Stimulated activated CD8-positive, alpha-beta memory T cell treated with anti-CD3 and anti-CD28 coated beads, Interleukin-2, amount 100 ng/mL, for 48 hours (primary cell): ENCODE data around the gene ZNF69.
A peak's percentile ranks its signal among the peaks of the same experiment; 100 is the strongest.
"Not testable (repeated sequence)": the region's sequence is repeated elsewhere in the genome, so short reads cannot be mapped to it uniquely, and the experiment has no call there.

ENCODE experiments used
- DNase-seq, 2 donors: peaks; one replicate each; pipeline ENCODE4 v3.0.0-alpha.2; 2020; ENCODE audit warnings: low read depth in 2 of 2

The ZNF69 gene

DNA sequence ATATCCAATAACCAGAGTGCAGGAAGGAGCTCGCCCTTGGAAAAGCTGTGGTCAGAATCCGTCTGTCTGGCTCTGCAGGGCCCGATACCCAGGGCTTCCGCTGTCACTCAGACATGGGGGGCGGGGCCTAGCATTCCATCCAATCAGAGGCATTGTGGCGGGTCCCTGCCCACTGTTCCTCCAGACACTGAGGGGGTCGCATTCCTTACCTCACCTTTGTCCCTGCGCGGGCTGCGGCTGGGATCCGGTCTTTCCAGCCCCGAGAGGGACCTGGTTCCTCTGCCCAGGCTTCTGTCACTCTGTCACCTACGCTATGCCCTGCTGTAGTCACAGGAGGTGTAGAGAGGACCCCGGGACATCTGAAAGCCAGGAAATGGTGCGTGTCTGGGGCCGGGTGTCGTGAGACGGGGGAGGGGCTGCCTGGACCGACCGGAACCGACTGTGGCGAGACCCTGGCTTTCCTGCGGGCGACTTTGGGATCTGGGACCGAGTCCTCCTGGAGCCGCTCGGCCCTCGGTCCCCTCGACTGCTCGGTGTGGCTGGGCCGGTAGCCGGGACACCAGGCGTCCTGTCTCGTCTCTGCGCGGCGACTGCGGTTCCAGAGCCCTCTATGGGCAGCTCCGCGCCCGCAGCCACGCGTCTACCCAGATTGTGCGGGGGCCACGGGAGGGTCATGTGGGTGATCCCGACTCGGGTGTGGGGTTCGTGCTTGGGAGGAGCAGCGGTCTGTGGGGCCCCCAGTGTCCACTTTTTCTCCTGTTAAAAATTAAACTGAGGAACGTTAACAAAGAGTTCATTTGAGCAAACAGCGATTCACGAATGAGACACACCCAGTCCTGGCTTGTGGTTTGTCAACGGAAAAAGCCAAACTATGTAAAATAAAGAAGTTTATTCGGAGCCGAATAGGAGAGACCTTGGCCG lies at the start of gene ZNF69:
TSS of gene ZNF69 (plus strand) at position 172 of the 921 bp plus-strand sequence. CDS start at position 314, 142 bp downstream.
- peak; percentile 37 to 60 for DNase-seq

- DNase-seq, result no peak
These were observed 43.9 kb upstream of the ZNF69 start for GRCh38 chr19:11843722-11844121.

GRCh38 chr19:11847615-11848014 lies 40.0 kb upstream of the ZNF69 start:
- DNase-seq, result not testable (repeated sequence)

- no peak for DNase-seq
These were observed 39.4 kb upstream of the ZNF69 start for GRCh38 chr19:11848200-11848593.

DNA sequence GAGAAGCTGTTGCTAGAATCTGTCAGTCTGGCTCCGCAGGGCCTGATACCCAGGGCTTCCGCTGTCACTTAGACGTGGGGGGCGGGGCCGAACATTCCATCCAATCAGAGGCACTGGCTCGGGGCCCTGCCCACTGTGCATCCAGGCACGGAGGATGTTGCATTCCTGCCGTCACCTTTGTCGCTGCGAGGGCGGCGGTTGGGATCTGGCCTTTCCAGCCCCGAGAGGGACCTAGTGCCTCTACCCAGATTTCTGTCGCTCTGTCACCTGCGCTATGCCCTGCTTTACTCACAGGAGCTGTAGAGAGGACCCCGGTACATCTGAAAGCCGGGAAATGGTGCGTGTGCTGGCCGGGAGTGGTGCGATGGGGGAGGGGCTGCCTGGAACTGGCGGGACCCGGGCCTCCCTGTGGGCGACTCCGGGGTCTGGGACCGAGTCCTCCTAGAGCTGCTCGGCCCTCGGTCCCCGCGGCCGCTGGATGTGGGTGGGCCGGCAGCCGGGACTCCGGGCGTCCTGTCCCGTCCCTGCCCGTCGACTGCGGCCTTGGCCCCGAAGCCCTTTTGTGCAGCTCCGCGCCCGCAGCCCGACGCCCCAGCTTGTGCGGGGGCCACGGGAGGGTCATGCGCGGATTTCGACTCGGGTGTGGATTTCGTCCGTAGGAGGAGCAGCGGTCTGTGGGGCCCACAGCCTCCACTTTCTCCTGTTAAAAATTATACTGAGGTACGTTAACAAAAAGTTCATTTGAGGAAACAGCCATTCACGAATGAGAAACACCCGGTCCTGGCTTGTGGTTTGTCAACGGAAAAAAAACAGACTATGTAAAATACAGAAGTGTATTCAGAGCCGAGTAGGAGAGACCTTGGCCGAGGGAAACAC lies 38.8 kb upstream of the ZNF69 start, which contains the start of gene ZNF439:
TSS of gene ZNF439 (plus strand) at position 133 of the 876 bp plus-strand sequence. CDS start at position 275, 142 bp downstream.
- peak; percentile 68 to 87 for DNase-seq

DNA sequence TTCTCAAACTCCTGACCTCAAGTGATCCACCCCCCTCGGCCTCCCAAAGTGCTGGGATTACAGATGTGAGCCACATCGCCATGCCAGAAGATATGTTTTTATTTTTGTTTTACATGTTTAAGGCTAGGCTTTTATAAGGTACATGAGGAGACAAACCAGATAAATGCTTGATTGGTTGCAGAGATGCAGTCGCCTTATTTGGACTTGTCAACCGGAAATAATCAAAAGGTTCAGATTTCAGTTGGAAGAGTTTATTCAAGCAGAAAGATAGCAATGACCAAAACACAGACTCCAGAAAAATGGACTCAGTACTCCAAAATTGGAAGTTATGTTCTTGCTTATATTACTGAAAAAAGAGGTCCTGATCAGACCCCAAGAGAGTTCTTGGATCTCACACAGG lies 37.3 kb upstream of the ZNF69 start:
- DNase-seq, result not testable (repeated sequence)

GRCh38 chr19:11853358-11853757 lies 34.2 kb upstream of the ZNF69 start:
- no peak for DNase-seq

DNA sequence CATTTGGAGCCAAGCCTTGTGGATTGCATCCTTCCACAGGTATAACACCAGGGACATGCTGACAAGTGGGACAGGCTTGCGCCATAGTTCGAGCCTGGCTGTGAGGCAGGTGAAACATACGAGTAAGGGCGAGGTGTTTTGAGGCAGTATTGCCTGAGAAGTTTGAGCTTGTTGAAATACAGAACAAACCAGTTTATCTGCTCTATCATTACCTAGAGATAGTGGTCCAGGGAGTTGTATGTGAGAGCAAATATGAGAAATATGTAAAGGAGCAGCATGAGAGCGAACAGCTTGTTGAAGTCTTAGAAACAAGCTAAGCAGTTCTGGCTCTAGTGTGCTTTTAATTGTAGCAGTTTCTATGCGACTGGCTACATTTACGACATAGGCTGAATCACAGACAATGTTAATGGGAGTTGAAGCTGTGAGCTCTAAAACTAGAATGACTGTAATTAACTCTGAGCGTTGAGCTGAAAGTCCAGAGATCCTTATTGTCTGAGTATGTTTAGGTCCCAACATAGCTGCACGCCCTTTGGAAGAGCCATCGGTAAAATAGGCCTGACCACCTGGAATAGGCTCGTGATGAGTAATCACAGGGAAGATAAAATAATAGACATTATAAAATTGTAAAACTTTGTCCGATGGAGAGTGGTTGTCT lies 30.9 kb upstream of the ZNF69 start:
- no peak for DNase-seq

DNA sequence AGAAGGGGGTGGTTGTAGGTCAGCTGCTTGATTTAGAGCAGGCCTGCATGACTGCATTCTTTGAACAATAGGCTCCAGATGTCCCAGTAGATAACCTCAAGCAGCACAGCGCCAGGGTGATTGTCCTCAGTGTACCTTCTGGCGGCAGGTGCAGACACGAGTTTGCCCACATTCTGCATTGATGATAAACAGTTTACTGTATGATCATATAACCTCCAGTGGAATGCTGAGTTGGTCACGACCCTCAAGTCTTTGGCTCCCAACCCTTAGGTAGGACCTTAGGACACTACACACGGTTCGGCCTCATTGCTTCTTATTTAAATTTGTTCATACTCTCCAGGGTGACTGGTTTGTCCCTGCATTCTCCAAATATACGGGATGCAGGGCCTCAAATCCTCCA lies 26.9 kb upstream of the ZNF69 start:
- no peak for DNase-seq

- no peak for DNase-seq
These were observed 26.3 kb upstream of the ZNF69 start for GRCh38 chr19:11861301-11861700.

- DNase-seq, result not testable (repeated sequence)
These were observed 19.8 kb upstream of the ZNF69 start for GRCh38 chr19:11867766-11868165.

GRCh38 chr19:11868188-11868587 lies 19.4 kb upstream of the ZNF69 start:
- DNase-seq, result no peak

GRCh38 chr19:11872624-11873023 lies 15.0 kb upstream of the ZNF69 start:
- no peak for DNase-seq

- DNase-seq, result no peak
These were observed 13.8 kb upstream of the ZNF69 start for GRCh38 chr19:11873762-11874161.

DNA sequence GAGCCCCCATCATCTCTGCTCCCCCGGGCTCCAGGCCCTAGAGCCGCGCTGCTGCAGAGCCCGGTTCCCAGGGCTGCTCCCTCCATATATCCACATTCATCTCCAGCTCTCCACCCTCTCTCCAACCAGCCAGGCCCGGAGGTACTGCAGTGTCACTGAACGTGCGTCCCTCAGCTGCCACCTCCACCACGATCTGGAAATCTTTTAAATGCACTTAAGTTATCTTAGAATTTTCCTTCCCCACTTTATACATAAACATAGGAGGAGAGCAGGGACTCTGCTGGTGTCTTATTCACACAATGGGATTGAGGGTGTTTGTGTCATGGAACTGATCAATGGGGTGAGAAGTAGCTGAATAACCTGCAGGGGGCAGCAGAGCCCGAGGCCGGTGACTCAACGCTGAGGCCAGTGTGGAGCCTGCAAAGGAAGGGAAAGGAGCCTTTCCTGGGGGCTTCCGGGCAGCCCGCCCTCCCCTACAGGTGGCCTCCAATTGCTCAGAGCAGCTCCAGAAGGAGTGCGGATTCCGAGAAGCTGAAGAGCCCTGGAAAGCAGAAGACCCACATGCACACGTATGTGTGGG lies 7.8 kb upstream of the ZNF69 start:
- peak; percentile 31 to 37 for DNase-seq

- DNase-seq, result no peak
These were observed 7.0 kb upstream of the ZNF69 start for GRCh38 chr19:11880598-11880997.

DNA sequence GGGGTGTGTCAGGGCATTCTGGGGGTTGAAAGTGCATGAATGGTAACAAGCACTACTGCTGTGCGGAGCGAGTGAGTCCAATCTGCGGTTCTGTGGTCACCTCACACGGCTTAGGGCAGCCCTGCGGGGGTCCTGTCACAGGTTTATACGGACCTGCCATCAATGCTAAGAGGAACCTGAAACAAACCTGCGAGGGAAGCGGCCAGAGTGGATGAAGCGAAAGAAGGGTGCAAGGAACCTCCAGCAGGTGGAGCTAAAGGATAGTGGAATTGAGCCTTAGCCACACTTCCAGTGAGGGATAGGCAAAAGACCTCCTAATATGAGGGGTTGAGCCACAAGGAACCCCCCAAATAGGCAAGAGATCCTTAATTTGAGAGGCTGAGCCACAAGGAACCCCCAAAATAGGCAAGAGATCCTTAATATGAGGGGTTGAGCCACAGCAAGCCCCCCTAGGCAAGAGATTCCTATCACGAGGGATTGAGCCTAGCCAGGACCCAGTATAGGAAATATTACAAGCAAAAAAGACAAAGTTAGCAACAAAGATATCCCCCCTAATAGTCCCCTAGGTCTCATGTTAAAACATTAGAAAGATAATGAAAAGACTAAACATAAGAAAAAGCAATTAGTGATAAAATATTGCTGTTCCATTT lies 6.3 kb upstream of the ZNF69 start:
- DNase-seq, result peak; percentile 19 to 39

- DNase-seq, result no peak
These were observed 5.0 kb upstream of the ZNF69 start for GRCh38 chr19:11882606-11883005.

DNA sequence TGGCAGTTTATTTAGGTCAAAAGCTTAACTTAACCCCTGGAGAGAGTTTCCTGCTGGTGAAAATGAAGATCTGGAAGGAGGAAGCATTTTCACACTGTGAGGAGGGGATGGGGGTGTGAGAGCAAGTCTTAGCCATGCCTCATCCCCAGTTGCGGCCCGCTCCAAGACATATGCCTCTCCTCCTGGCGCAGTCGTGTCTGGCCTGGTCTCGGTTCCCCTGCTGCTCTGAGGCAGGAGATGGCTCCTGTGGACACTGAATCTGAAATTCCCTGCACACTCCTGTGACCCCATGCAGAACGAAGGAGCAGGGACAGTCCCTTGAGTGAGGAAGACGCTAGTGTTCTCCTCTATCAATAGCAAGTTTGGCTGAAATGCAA lies 360 bp upstream of the ZNF69 start:
- DNase-seq, result no peak

GRCh38 chr19:11889901-11890300 lies 2.3 kb downstream of the ZNF69 start:
- not testable (repeated sequence) for DNase-seq

GRCh38 chr19:11890634-11891033 lies 3.1 kb downstream of the ZNF69 start:
- no peak for DNase-seq
